Activated CD8-positive, alpha-beta T cell treated with anti-CD3 and anti-CD28 coated beads for 36 hours (primary cell): ENCODE measurements around the gene TGFB2. TPM values are rescaled to one million over a fixed set of nuclear protein-coding genes. Genes with fewer than 3 reads are reported as not detected.
A peak's percentile ranks its signal among the peaks of the same experiment; 100 is the strongest.

Experiments
- ATAC-seq: fragments of 200-7000 bp; cut with Tn5 transposase; one replicate; pipeline ENCODE4 v1.10.0; 2021; ENCODE audit warnings: mild to moderate bottlenecking, moderate library complexity
- CTCF ChIA-PET: fragments of 350-600 bp; sonication (Branson Sonifier 250); formaldehyde crosslinking; loops from one replicate; lab custom pipeline; 2021; ENCODE audit warnings: antibody characterized with exemption; lab: Charles Lee
- POLR2A ChIA-PET: fragments of 350-600 bp; sonication (Branson Sonifier 250); formaldehyde crosslinking; loops from one replicate; lab custom pipeline; 2021; ENCODE audit warnings: antibody characterized with exemption; lab: Charles Lee
- DNase-seq: peaks from one replicate; pipeline ENCODE4 v3.0.0-alpha.2; 2020
- H3K27ac Mint-ChIP-seq: one replicate; pipeline ENCODE4 v1.8.0; 2021; ENCODE audit warnings: mild to moderate bottlenecking, mixed read lengths
- H3K27me3 Mint-ChIP-seq: one replicate; pipeline ENCODE4 v1.8.0; 2021; ENCODE audit warnings: mixed read lengths
- H3K36me3 Mint-ChIP-seq: one replicate; pipeline ENCODE4 v1.8.0; 2021; ENCODE audit warnings: low read depth, mixed read lengths
- H3K4me1 Mint-ChIP-seq: one replicate; pipeline ENCODE4 v1.8.0; 2021; ENCODE audit warnings: low read depth, mixed read lengths
- H3K4me3 Mint-ChIP-seq: one replicate; pipeline ENCODE4 v1.8.0; 2021; ENCODE audit warnings: mild to moderate bottlenecking, moderate library complexity, mixed read lengths
- H3K9me3 Mint-ChIP-seq: one replicate; pipeline ENCODE4 v1.8.0; 2021; ENCODE audit warnings: mixed read lengths
- CTCF ChIP-seq: fragments of 200-600 bp; IDR thresholded peaks from one replicate; pipeline ENCODE4 v1.8.0; 2022; ENCODE audit warnings: antibody characterized with exemption, mild to moderate bottlenecking
- intact Hi-C: fragments of 100-400 bp; cut with micrococcal nuclease; formaldehyde crosslinking; loops from one replicate; pipeline ENCODE4 v1.10.0; 2022
- total RNA-seq, 2 experiments: library from RNA; stranded (reverse); gene quantifications; one replicate each; pipeline ENCODE4 v1.2.3, GENCODE V29; 2021

The TGFB2 gene
- total RNA-seq, 2 experiments from 2014 or later: not detected

DNA sequence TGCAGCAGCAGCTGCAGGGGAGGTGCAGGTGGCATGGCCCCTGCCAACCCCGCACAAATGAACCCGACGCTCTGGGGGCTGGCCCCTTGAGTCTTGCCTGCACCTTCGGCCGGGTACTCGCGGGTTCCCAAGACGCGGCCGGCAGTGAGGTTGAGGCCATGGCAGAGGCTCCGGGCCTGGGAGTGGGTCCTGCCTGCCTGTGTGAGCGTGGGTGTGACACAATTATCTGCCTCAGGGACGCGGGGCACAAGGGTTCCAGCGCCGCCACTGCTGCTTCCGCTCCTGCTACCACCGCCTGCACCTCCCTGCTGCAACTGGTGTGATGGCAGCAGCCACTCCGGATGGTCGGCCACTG is 20.9 kb upstream of the TGFB2 start:
- TF ChIP-seq CTCF: no peak
- intact Hi-C loops: no loop called here
- Mint-ChIP-seq H3K4me1 (peaks cover 3% of the 10 kb centered on the region), H3K36me3 (peaks cover 14% of the 10 kb centered on the region), H3K27me3 (no peaks in the 10 kb centered on the region), H3K9me3 (no peaks in the 10 kb centered on the region), H3K4me3 (no peak overlapping the region), H3K27ac (no peak overlapping the region)
- ChIA-PET CTCF (no interaction called here), POLR2A (no interaction called here)
- ATAC-seq (no peak), DNase-seq (no peak)

DNA sequence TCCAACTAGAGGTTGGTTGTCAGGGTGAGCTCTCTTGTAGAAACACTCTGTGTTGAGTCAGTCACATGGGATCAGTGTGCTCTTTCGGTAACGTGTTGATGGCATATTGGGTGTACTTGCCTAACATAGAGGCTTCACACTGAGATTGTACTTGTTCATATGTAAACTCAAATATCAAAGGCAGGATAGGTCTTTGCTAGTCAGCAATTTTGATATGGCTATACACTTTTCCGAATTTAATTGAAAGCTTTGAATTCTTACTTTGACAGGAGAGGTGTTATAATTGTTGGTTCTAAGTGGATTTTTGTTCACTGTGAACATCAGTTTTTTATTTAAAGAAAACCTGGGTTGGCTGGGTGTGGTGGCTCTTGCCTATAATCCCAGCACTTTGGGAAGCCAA is 16.4 kb upstream of the TGFB2 start:
- CTCF ChIA-PET: interaction anchor here (1.3 to 2.4 kb wide), 8 partner anchors 10 to 192 kb away, joined by 4 to 10 read pairs (median 6); partner anchors contain the start of gene TGFB2
- intact Hi-C loops: no loop called here
- DNase-seq (no peak), ATAC-seq (no peak)
- Mint-ChIP-seq H3K27ac (no peak overlapping the region), H3K27me3 (no peaks in the 10 kb centered on the region), H3K4me3 (no peak overlapping the region), H3K9me3 (no peaks in the 10 kb centered on the region), H3K36me3 (peaks cover 17% of the 10 kb centered on the region), H3K4me1 (peaks cover 3% of the 10 kb centered on the region)
- TF ChIP-seq CTCF: no peak
- POLR2A ChIA-PET: no interaction called here

- Mint-ChIP-seq H3K4me3 (no peak overlapping the region), H3K27ac (no peak overlapping the region), H3K27me3 (no peaks in the 10 kb centered on the region), H3K36me3 (peaks cover 17% of the 10 kb centered on the region), H3K9me3 (no peaks in the 10 kb centered on the region), H3K4me1 (peaks cover under 1% of the 10 kb centered on the region)
- ATAC-seq: peak; percentile 66
- no peak for DNase-seq
- ChIA-PET CTCF (interaction anchor here (0.7 to 2.4 kb wide), 14 partner anchors 9 to 1056 kb away, joined by 3 to 10 read pairs (median 4); partner anchors contain the start of genes RRP15 and TGFB2), POLR2A (no interaction called here)
- intact Hi-C loops: no loop called here
- peak; percentile 73 for TF ChIP-seq CTCF
Observed at GRCh38 chr1:218330043-218330623, 15.0 kb upstream of the TGFB2 start.

GRCh38 chr1:218332416-218332815 is 12.7 kb upstream of the TGFB2 start:
- Mint-ChIP-seq H3K9me3 (no peaks in the 10 kb centered on the region), H3K27ac (no peak overlapping the region), H3K27me3 (no peaks in the 10 kb centered on the region), H3K4me1 (no peaks in the 10 kb centered on the region), H3K4me3 (no peak overlapping the region), H3K36me3 (peaks cover 17% of the 10 kb centered on the region)
- ATAC-seq: no peak
- TF ChIP-seq CTCF: no peak
- ChIA-PET POLR2A (no interaction called here), CTCF (no interaction called here)
- intact Hi-C loops: no loop called here
- no peak for DNase-seq

GRCh38 chr1:218336328-218336727 is 8.8 kb upstream of the TGFB2 start:
- ChIA-PET POLR2A (no interaction called here), CTCF (interaction anchor here (0.6 kb wide), 1 partner anchor 48 kb away, joined by 3 read pairs; no protein-coding TSS in a partner anchor)
- no peaks in the 10 kb centered on the region for H3K4me1 Mint-ChIP-seq
- H3K27ac Mint-ChIP-seq: no peak overlapping the region
- H3K36me3 Mint-ChIP-seq: peaks cover 19% of the 10 kb centered on the region
- no peaks in the 10 kb centered on the region for H3K27me3 Mint-ChIP-seq
- no peak for TF ChIP-seq CTCF
- no peaks in the 10 kb centered on the region for H3K9me3 Mint-ChIP-seq
- no peak overlapping the region for H3K4me3 Mint-ChIP-seq
- intact Hi-C loops: no loop called here
- DNase-seq (no peak), ATAC-seq (no peak)
